Gastroesophageal sphincter (tissue), 4 donors: Measurements from ENCODE around the gene LIAS. TPM values are rescaled to one million over a fixed set of nuclear protein-coding genes. Genes with fewer than 3 reads are reported as not detected.
A peak's percentile ranks its signal among the peaks of the same experiment; 100 is the strongest.
"Not testable (repeated sequence)": the region's sequence is repeated elsewhere in the genome, so short reads cannot be mapped to it uniquely, and the experiment has no call there.

Experiments
- ATAC-seq: fragments of 150-250 bp; one replicate; pipeline ENCODE4 v1.9.1; 2016; ENCODE audit warnings: mild to moderate bottlenecking, moderate library complexity
- H3K27ac ChIP-seq, 4 donors: fragments of 200-600 bp; sonication (generic) in 3 of 4; 1 replicate in 3 of 4; 2 replicates in 1 of 4; pipeline ENCODE4 v1.5.1; 2016 to 2019
- H3K27me3 ChIP-seq: fragments of 200-600 bp; sonication (generic); one replicate; pipeline ENCODE4 v1.5.1; 2019
- H3K36me3 ChIP-seq, 2 donors: fragments of 200-600 bp; sonication (generic); one replicate each; pipeline ENCODE4 v1.5.1; 2019; ENCODE audit warnings: control low read depth in 1 of 2
- H3K4me1 ChIP-seq, 3 donors: fragments of 200-600 bp; sonication (generic); 1 replicate in 2 of 3; 2 replicates in 1 of 3; pipeline ENCODE4 v1.5.1; 2016 to 2019; ENCODE audit warnings: control low read depth in 2 of 3
- H3K4me3 ChIP-seq, 2 donors: fragments of 200-600 bp; sonication (generic); one replicate each; pipeline ENCODE4 v1.5.1; 2019; ENCODE audit warnings: mild to moderate bottlenecking in 1 of 2, moderate library complexity in 1 of 2
- H3K9me3 ChIP-seq, 3 donors: fragments of 200-600 bp; sonication (generic); one replicate each; pipeline ENCODE4 v1.5.1; 2017 to 2019; ENCODE audit warnings: control low read depth in 2 of 3
- CTCF ChIP-seq, 4 experiments: fragments of 200-600 bp in 2 of 4; fragments of 450-650 bp in 2 of 4; sonication (generic) in 1 of 4; IDR thresholded peaks; one replicate each; pipeline ENCODE4 v1.5.1; 2017 to 2019; ENCODE audit warnings: antibody characterized with exemption in 4 of 4, mild to moderate bottlenecking in 2 of 4, moderate library complexity in 2 of 4
- EP300 ChIP-seq: sonication (generic); formaldehyde crosslinking; IDR thresholded peaks from one replicate; pipeline ENCODE4 v1.6.1; 2017; ENCODE audit warnings: antibody characterized with exemption, mild to moderate bottlenecking
- POLR2A ChIP-seq, 2 donors: fragments of 450-650 bp; IDR thresholded peaks; one replicate each; pipeline ENCODE4 v1.6.1; 2017; ENCODE audit warnings: antibody characterized with exemption in 2 of 2, mild to moderate bottlenecking in 2 of 2, moderate library complexity in 1 of 2
- POLR2AphosphoS5 ChIP-seq: sonication (generic); formaldehyde crosslinking; IDR thresholded peaks from one replicate; pipeline ENCODE4 v1.6.1; 2017; ENCODE audit warnings: antibody characterized with exemption
- WGBS, 2 donors: methylation state at CpG; one replicate each; pipeline ENCODE4 v1.1.5; 2018; ENCODE audit warnings: low coverage in 1 of 2; 5-methylcytosine and 5-hydroxymethylcytosine counted together
- total RNA-seq, 4 donors: library from RNA; depleted of rRNA; stranded (reverse); fragments of >200 nt; gene quantifications; one replicate each; pipeline ENCODE4 v1.1.0, GENCODE V29; 2016

LIAS gene
- total RNA-seq, 4 donors from 2014 or later = 7.8 to 16.8 (median 9.9) TPM

DNA sequence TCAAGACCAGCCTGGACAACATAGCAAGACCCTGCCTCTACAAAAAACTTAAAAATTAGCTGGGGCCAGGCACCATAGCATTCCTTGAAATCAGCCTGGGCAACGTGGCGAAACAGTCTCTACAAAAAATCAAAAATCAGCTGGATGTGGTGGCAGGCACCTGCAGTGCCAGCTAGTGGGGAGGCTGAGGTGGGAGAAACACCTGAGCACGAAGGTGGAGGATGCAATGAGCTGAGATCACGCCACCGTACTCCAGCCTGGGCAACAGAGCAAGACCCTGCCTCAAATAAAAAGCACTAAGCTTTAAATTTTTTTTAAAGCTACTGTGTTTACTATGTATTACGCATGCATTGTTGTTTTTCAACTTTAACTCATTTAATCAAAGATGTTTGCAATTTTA, 3.4 kb upstream of the LIAS start:
- Histone ChIP-seq H3K4me3 (no peak overlapping the region), H3K9me3 (no peaks in the 10 kb centered on the region), H3K4me1 (peaks cover 11 to 53% (median 13%) of the 10 kb centered on the region in 3 donors), H3K36me3 (peaks cover 16 to 70% of the 10 kb centered on the region in 2 donors), H3K27me3 (no peaks in the 10 kb centered on the region), H3K27ac (no peak overlapping the region)
- no peak for ATAC-seq
- TF ChIP-seq POLR2A (IDR thresholded peaks at IDR 0.05) (no peak), CTCF (IDR thresholded peaks at IDR 0.05) (no peak), POLR2AphosphoS5 (no peak)
- WGBS, 2 donors = 83 to 96% methylated on average over 5 to 6 of the region's 6 CpGs

DNA sequence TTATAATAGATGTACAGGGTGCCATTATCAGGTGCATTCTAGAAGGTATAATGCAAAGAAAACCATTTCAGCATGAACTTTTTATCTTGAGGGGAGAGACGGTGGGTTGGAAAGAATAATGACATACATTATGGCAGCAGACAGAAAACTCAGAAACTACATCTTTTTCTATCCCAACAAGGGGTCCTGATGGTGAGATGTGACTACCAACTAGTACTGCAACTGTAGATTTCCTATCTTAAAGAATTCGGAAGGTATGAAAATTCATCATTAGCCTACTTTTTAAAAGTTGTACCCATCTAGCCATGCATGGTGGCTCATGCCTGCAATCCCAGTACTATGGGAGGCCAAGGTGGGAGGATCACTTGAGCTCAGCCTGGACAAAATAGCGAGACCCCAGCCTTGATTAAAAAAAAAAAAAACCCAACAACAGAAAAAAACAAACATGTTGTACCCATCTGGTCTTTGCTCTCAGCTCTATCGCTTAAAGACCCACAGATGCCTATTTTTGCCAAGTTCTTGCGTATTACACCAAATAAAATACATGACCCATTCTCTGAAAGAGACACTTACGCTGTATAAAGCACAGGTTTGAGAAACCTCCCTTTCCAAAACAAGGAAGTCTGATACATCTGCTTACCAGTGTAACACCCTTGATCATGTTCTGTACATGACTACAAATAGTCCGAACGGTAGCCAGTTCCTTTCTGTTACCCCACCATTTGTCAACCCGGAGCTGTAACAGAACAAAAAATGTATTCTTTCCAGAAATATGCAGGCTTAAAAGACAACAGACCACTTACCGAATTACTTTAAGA, 1.7 kb upstream of the LIAS start:
- H3K4me1 ChIP-seq = peaks cover 11 to 47% (median 13%) of the 10 kb centered on the region in 3 donors
- no peak for ATAC-seq

GRCh38 chr4:39458161-39458504, 723 bp upstream of the LIAS start:
- H3K9me3 ChIP-seq, ATAC-seq, H3K27me3 ChIP-seq: not testable (repeated sequence)
- Histone ChIP-seq H3K36me3 (peaks cover 14 to 60% of the 10 kb centered on the region in 2 donors), H3K4me1 (peaks cover 11 to 47% (median 13%) of the 10 kb centered on the region in 3 donors), H3K27ac (peak overlapping the region; percentile 89 to 96 (median 92)), H3K4me3 (peak overlapping the region; percentile 74 to 86)
- 0% methylated on average over 7 of the region's 13 CpGs; no CpG with 5 or more reads in 1 of the 2 donors for WGBS, 2 donors

More for the DNA sequence above, 1.7 kb upstream of the LIAS start:
- H3K36me3 ChIP-seq = peaks cover 16 to 63% of the 10 kb centered on the region in 2 donors
- no peak for TF ChIP-seq POLR2AphosphoS5
- no peak for TF ChIP-seq EP300
- no peak for TF ChIP-seq CTCF (IDR thresholded peaks at IDR 0.05)
- TF ChIP-seq POLR2A (IDR thresholded peaks at IDR 0.05) = no peak
- H3K9me3 ChIP-seq = no peaks in the 10 kb centered on the region
- peak overlapping the region; percentile 74 to 86 for H3K4me3 ChIP-seq
- peak overlapping the region; percentile 14 to 96 (median 92) for H3K27ac ChIP-seq
- H3K27me3 ChIP-seq = no peaks in the 10 kb centered on the region
- 63 to 64% methylated on average over 9 to 10 of the region's 10 CpGs for WGBS, 2 donors

GRCh38 chr4:39464886-39465501, 6.1 kb downstream of the LIAS start:
- no peak for ATAC-seq
- no peaks in the 10 kb centered on the region for H3K27me3 ChIP-seq
- peaks cover 0 to 9% (median 2%) of the 10 kb centered on the region in 3 donors for H3K4me1 ChIP-seq
- no peak overlapping the region for H3K4me3 ChIP-seq
- no peaks in the 10 kb centered on the region for H3K9me3 ChIP-seq
- TF ChIP-seq EP300 (no peak), POLR2A (IDR thresholded peaks at IDR 0.05) (no peak), POLR2AphosphoS5 (peak; percentile 26), CTCF (IDR thresholded peaks at IDR 0.05) (no peak)
- H3K27ac ChIP-seq = no peak overlapping the region
- WGBS, 2 donors = 3 to 10% methylated on average over 2 of the region's 2 CpGs
- peaks cover 0 to 53% of the 10 kb centered on the region in 2 donors for H3K36me3 ChIP-seq

GRCh38 chr4:39466747-39467146, 7.9 kb downstream of the LIAS start:
- 47 to 60% methylated on average over 4 of the region's 4 CpGs for WGBS, 2 donors
- ATAC-seq = no peak

More at GRCh38 chr4:39466747-39467146, 7.9 kb downstream of the LIAS start:
- Histone ChIP-seq H3K4me3 (no peak overlapping the region), H3K27ac (no peak overlapping the region), H3K27me3 (no peaks in the 10 kb centered on the region), H3K9me3 (no peaks in the 10 kb centered on the region), H3K36me3 (peaks cover 0 to 61% of the 10 kb centered on the region in 2 donors), H3K4me1 (peaks cover 0 to 4% (median 2%) of the 10 kb centered on the region in 3 donors)
- TF ChIP-seq POLR2AphosphoS5 (no peak), EP300 (no peak), CTCF (IDR thresholded peaks at IDR 0.05) (no peak), POLR2A (IDR thresholded peaks at IDR 0.05) (no peak)
